ENCODE data around the gene RUNX2.

The RUNX2 gene

GRCh38 chr6:45483021-45483420, 154.9 kb downstream of the RUNX2 start:
- H3K4me3 ChIP-seq (ENCODE audit: control insufficient read depth, low read depth, low read length): no peak overlapping the region
- no peak for TF ChIP-seq CTCF (conservative IDR thresholded peaks at IDR 0.05; ENCODE audit: control insufficient read depth, insufficient read depth, low read depth, low read length)
- peak; percentile 99 for DNase-seq (ENCODE audit: low read depth)

GRCh38 chr6:45483501-45483900, 155.4 kb downstream of the RUNX2 start:
- no peak for TF ChIP-seq CTCF (conservative IDR thresholded peaks at IDR 0.05; ENCODE audit: control insufficient read depth, insufficient read depth, low read depth, low read length)

GRCh38 chr6:45486736-45487135, 158.6 kb downstream of the RUNX2 start:
- DNase-seq (ENCODE audit: low read depth): no peak
- no peak overlapping the region for H3K4me3 ChIP-seq (ENCODE audit: control insufficient read depth, low read depth, low read length)
- TF ChIP-seq CTCF (conservative IDR thresholded peaks at IDR 0.05; ENCODE audit: control insufficient read depth, insufficient read depth, low read depth, low read length): no peak

More at GRCh38 chr6:45483501-45483900, 155.4 kb downstream of the RUNX2 start:
- peak; percentile 84 for DNase-seq (ENCODE audit: low read depth)
- H3K4me3 ChIP-seq (ENCODE audit: control insufficient read depth, low read depth, low read length): no peak overlapping the region

- DNase-seq (ENCODE audit: low read depth): no peak
- H3K4me3 ChIP-seq (ENCODE audit: control insufficient read depth, low read depth, low read length): no peak overlapping the region
- no peak for TF ChIP-seq CTCF (conservative IDR thresholded peaks at IDR 0.05; ENCODE audit: control insufficient read depth, insufficient read depth, low read depth, low read length)
Measured at GRCh38 chr6:45487645-45488044, 159.5 kb downstream of the RUNX2 start.

- TF ChIP-seq CTCF (conservative IDR thresholded peaks at IDR 0.05; ENCODE audit: control insufficient read depth, insufficient read depth, low read depth, low read length): no peak
- no peak for DNase-seq (ENCODE audit: low read depth)
- H3K4me3 ChIP-seq (ENCODE audit: control insufficient read depth, low read depth, low read length): no peak overlapping the region
Measured at GRCh38 chr6:45488269-45488668, 160.1 kb downstream of the RUNX2 start.

GRCh38 chr6:45488889-45489288, 160.8 kb downstream of the RUNX2 start:
- no peak for DNase-seq (ENCODE audit: low read depth)

More at GRCh38 chr6:45488889-45489288, 160.8 kb downstream of the RUNX2 start:
- H3K4me3 ChIP-seq (ENCODE audit: control insufficient read depth, low read depth, low read length): no peak overlapping the region
- no peak for TF ChIP-seq CTCF (conservative IDR thresholded peaks at IDR 0.05; ENCODE audit: control insufficient read depth, insufficient read depth, low read depth, low read length)
